Mesenchymal stem cell (in vitro differentiated cells and primary cell): ENCODE measurements around the gene GBA2.

ENCODE experiments used
- DNase-seq: peaks from one replicate; pipeline ENCODE4 v3.0.0-alpha.2; 2013
- H2AFZ ChIP-seq: one replicate; pipeline ENCODE4 v1.6.1; 2013; ENCODE audit warnings: low read depth, mild to moderate bottlenecking, control low read depth, inconsistent platforms, low read length, moderate library complexity
- H2AK5ac ChIP-seq: 2 replicates; pipeline ENCODE4 v1.6.1; 2013; ENCODE audit warnings: low read length, moderate library complexity, mild to moderate bottlenecking, inconsistent platforms; ENCODE audit not compliant: severe bottlenecking
- H2BK120ac ChIP-seq: one replicate; pipeline ENCODE4 v1.6.1; 2013; ENCODE audit warnings: low read depth, mild to moderate bottlenecking, inconsistent platforms, low read length, moderate library complexity
- H2BK12ac ChIP-seq, 2 experiments: one replicate each; pipeline ENCODE4 v1.6.1; 2013; ENCODE audit warnings: inconsistent platforms in 2 of 2, low read length in 2 of 2, mild to moderate bottlenecking in 2 of 2, moderate library complexity in 2 of 2, control low read depth in 1 of 2
- H2BK15ac ChIP-seq: one replicate; pipeline ENCODE4 v1.6.1; 2013; ENCODE audit warnings: mild to moderate bottlenecking, low read depth, inconsistent platforms; ENCODE audit not compliant: poor library complexity, severe bottlenecking
- H2BK5ac ChIP-seq: 2 replicates; pipeline ENCODE4 v1.6.1; 2013; ENCODE audit warnings: low read depth, mild to moderate bottlenecking, low read length, control low read depth, inconsistent platforms; ENCODE audit not compliant: poor library complexity, severe bottlenecking
- H3K14ac ChIP-seq, 2 experiments: one replicate each; pipeline ENCODE4 v1.6.1; 2013; ENCODE audit warnings: inconsistent platforms in 2 of 2, low read length in 2 of 2, control low read depth in 1 of 2, mild to moderate bottlenecking in 1 of 2, moderate library complexity in 1 of 2
- H3K18ac ChIP-seq, 2 experiments: one replicate each; pipeline ENCODE4 v1.6.1; 2013; ENCODE audit warnings: inconsistent platforms in 2 of 2, low read length in 2 of 2, control low read depth in 1 of 2, low read depth in 1 of 2, mild to moderate bottlenecking in 1 of 2
- H3K23ac ChIP-seq, 2 experiments: one replicate each; pipeline ENCODE4 v1.6.1; 2013; ENCODE audit warnings: inconsistent platforms in 2 of 2, low read length in 2 of 2, mild to moderate bottlenecking in 2 of 2, moderate library complexity in 2 of 2, control low read depth in 1 of 2
- H3K27ac ChIP-seq: 2 replicates; pipeline ENCODE4 v1.5.1; 2013; ENCODE audit warnings: mild to moderate bottlenecking, moderate library complexity, low read length, control low read depth, inconsistent platforms; ENCODE audit not compliant: poor library complexity, severe bottlenecking
- H3K27me3 ChIP-seq, 2 experiments: 2 replicates each; pipeline versions ENCODE4 v1.6.1 to v1.7.0; 2013; ENCODE audit warnings: low read length in 2 of 2, mild to moderate bottlenecking in 2 of 2, moderate library complexity in 2 of 2, control low read depth in 1 of 2, inconsistent platforms in 1 of 2; ENCODE audit not compliant: control insufficient read depth in 1 of 2, insufficient read depth in 1 of 2
- H3K36me3 ChIP-seq, 2 experiments: 2 replicates each; pipeline versions ENCODE4 v1.6.1 to v1.7.0; 2013; ENCODE audit warnings: low read length in 2 of 2, control low read depth in 1 of 2, inconsistent platforms in 1 of 2, low read depth in 1 of 2, mild to moderate bottlenecking in 1 of 2; ENCODE audit not compliant: insufficient read depth in 2 of 2, control insufficient read depth in 1 of 2
- H3K4ac ChIP-seq, 2 experiments: one replicate each; pipeline ENCODE4 v1.6.1; 2013; ENCODE audit warnings: inconsistent platforms in 2 of 2, low read length in 2 of 2, mild to moderate bottlenecking in 2 of 2, moderate library complexity in 2 of 2, control low read depth in 1 of 2, low read depth in 1 of 2
- H3K4me1 ChIP-seq: 2 replicates; pipeline ENCODE4 v1.6.1; 2013; ENCODE audit warnings: low read depth, low read length, control low read depth; ENCODE audit not compliant: control insufficient read depth, insufficient read depth
- H3K4me2 ChIP-seq: 2 replicates; pipeline ENCODE4 v1.6.1; 2013; ENCODE audit warnings: low read length, mild to moderate bottlenecking, inconsistent platforms; ENCODE audit not compliant: poor library complexity, severe bottlenecking
- H3K4me3 ChIP-seq, 2 experiments: 2 replicates each; pipeline versions ENCODE4 v1.5.1 to v1.7.0; 2013; ENCODE audit warnings: low read length in 2 of 2, mild to moderate bottlenecking in 2 of 2, control low read depth in 1 of 2, low read depth in 1 of 2; ENCODE audit not compliant: insufficient read depth in 1 of 2
- H3K79me1 ChIP-seq: replicated peaks from 2 replicates; pipeline ENCODE4 v1.6.1; 2013; ENCODE audit warnings: mild to moderate bottlenecking, control low read depth, low read length, inconsistent platforms; ENCODE audit not compliant: poor library complexity, severe bottlenecking
- H3K9ac ChIP-seq: 2 replicates; pipeline ENCODE4 v1.7.0; 2013; ENCODE audit warnings: mild to moderate bottlenecking, low read length, moderate library complexity
- H3K9me3 ChIP-seq: 2 replicates; pipeline ENCODE4 v1.7.0; 2013; ENCODE audit warnings: mild to moderate bottlenecking, low read length; ENCODE audit not compliant: control insufficient read depth
- H4K8ac ChIP-seq: one replicate; pipeline ENCODE4 v1.6.1; 2013; ENCODE audit warnings: inconsistent platforms, mild to moderate bottlenecking, low read length, moderate library complexity
- H4K91ac ChIP-seq: one replicate; pipeline ENCODE4 v1.6.1; 2013; ENCODE audit warnings: mild to moderate bottlenecking, low read length, inconsistent platforms
- WGBS: methylation state at CpG from one replicate; pipeline ENCODE4 v1.1.7; 2013; ENCODE audit warnings: mixed read lengths; 5-methylcytosine and 5-hydroxymethylcytosine counted together

GBA2 gene

GRCh38 chr9:35706951-35707350 is 42.1 kb downstream of the GBA2 start:
- no peak overlapping the region for H3K14ac ChIP-seq
- DNase-seq, result no peak
- no peak overlapping the region for H2BK5ac ChIP-seq
- no peak overlapping the region for H2BK12ac ChIP-seq
- no peak overlapping the region for H3K27ac ChIP-seq
- H3K4ac ChIP-seq, result no peak overlapping the region
- H3K27me3 ChIP-seq, result no peaks in the 10 kb centered on the region
- H3K4me3 ChIP-seq, result no peak overlapping the region
- H3K18ac ChIP-seq, result no peak overlapping the region
- H3K9ac ChIP-seq, result no peak overlapping the region
- 96% methylated on average over 10 of the region's 10 CpGs for WGBS
- H2BK120ac ChIP-seq, result no peak overlapping the region
- peaks cover 54% of the 10 kb centered on the region for H3K79me1 ChIP-seq
- no peak overlapping the region for H3K4me2 ChIP-seq
- H3K23ac ChIP-seq, result no peak overlapping the region
- H2AFZ ChIP-seq, result no peak overlapping the region
- H2AK5ac ChIP-seq, result no peak overlapping the region
- H3K4me1 ChIP-seq, result no peaks in the 10 kb centered on the region
- H3K9me3 ChIP-seq, result no peaks in the 10 kb centered on the region
- no peak overlapping the region for H2BK15ac ChIP-seq
- no peak overlapping the region for H4K91ac ChIP-seq
- peaks cover 81 to 94% of the 10 kb centered on the region in 2 experiments for H3K36me3 ChIP-seq
- H4K8ac ChIP-seq, result no peak overlapping the region

- H3K4ac ChIP-seq, result no peak overlapping the region
- no peak overlapping the region for H2BK5ac ChIP-seq
- no peak overlapping the region for H3K9ac ChIP-seq
- no peak overlapping the region for H2BK12ac ChIP-seq
- H3K36me3 ChIP-seq, result peaks cover 76 to 94% of the 10 kb centered on the region in 2 experiments
- peak overlapping the region; percentile 16 for H4K91ac ChIP-seq
- H3K4me3 ChIP-seq, result no peak overlapping the region
- no peak overlapping the region for H2AFZ ChIP-seq
- WGBS, result 99% methylated on average over 5 of the region's 7 CpGs
- H3K14ac ChIP-seq, result no peak overlapping the region
- peaks cover 45% of the 10 kb centered on the region for H3K79me1 ChIP-seq
- H3K4me2 ChIP-seq, result no peak overlapping the region
- no peak overlapping the region for H3K27ac ChIP-seq
- H3K27me3 ChIP-seq, result no peaks in the 10 kb centered on the region
- H4K8ac ChIP-seq, result no peak overlapping the region
- DNase-seq, result no peak
- no peak overlapping the region for H2BK15ac ChIP-seq
- no peaks in the 10 kb centered on the region for H3K9me3 ChIP-seq
- no peak overlapping the region for H3K23ac ChIP-seq
- no peak overlapping the region for H3K18ac ChIP-seq
- H3K4me1 ChIP-seq, result no peaks in the 10 kb centered on the region
- H2AK5ac ChIP-seq, result no peak overlapping the region
- no peak overlapping the region for H2BK120ac ChIP-seq
Observed at GRCh38 chr9:35705836-35706430, 43.1 kb downstream of the GBA2 start.

GRCh38 chr9:35705372-35705771 is 43.7 kb downstream of the GBA2 start:
- H4K8ac ChIP-seq, result no peak overlapping the region
- no peak for DNase-seq
- no peak overlapping the region for H3K18ac ChIP-seq
- H3K23ac ChIP-seq, result no peak overlapping the region
- WGBS, result 96% methylated on average over 8 of the region's 8 CpGs
- no peak overlapping the region for H2AK5ac ChIP-seq
- H3K14ac ChIP-seq, result no peak overlapping the region
- no peak overlapping the region for H2BK15ac ChIP-seq
- peaks cover 40% of the 10 kb centered on the region for H3K79me1 ChIP-seq
- no peak overlapping the region for H2BK120ac ChIP-seq
- no peaks in the 10 kb centered on the region for H3K9me3 ChIP-seq
- no peak overlapping the region for H2BK5ac ChIP-seq
- no peak overlapping the region for H2BK12ac ChIP-seq
- no peak overlapping the region for H4K91ac ChIP-seq
- no peak overlapping the region for H2AFZ ChIP-seq
- no peak overlapping the region for H3K27ac ChIP-seq
- H3K4me3 ChIP-seq, result no peak overlapping the region
- no peaks in the 10 kb centered on the region for H3K27me3 ChIP-seq
- H3K4me1 ChIP-seq, result no peaks in the 10 kb centered on the region
- no peak overlapping the region for H3K4me2 ChIP-seq
- H3K4ac ChIP-seq, result no peak overlapping the region
- H3K9ac ChIP-seq, result no peak overlapping the region
- peaks cover 72 to 94% of the 10 kb centered on the region in 2 experiments for H3K36me3 ChIP-seq

- H3K4me3 ChIP-seq, result no peak overlapping the region
- H3K4me2 ChIP-seq, result no peak overlapping the region
- H3K18ac ChIP-seq, result no peak overlapping the region
- no peak overlapping the region for H2AK5ac ChIP-seq
- no peak for DNase-seq
- peaks cover 82 to 98% of the 10 kb centered on the region in 2 experiments for H3K36me3 ChIP-seq
- no peak overlapping the region for H3K23ac ChIP-seq
- H3K4me1 ChIP-seq, result no peaks in the 10 kb centered on the region
- H3K9me3 ChIP-seq, result no peaks in the 10 kb centered on the region
- H3K79me1 ChIP-seq, result peaks cover 39% of the 10 kb centered on the region
- H4K91ac ChIP-seq, result no peak overlapping the region
- WGBS, result over 99% methylated on average over 26 of the region's 26 CpGs
- no peak overlapping the region for H3K27ac ChIP-seq
- H3K27me3 ChIP-seq, result no peaks in the 10 kb centered on the region
- H2AFZ ChIP-seq, result no peak overlapping the region
- H2BK15ac ChIP-seq, result no peak overlapping the region
- no peak overlapping the region for H4K8ac ChIP-seq
- no peak overlapping the region for H2BK5ac ChIP-seq
- no peak overlapping the region for H2BK12ac ChIP-seq
- H3K4ac ChIP-seq, result no peak overlapping the region
- no peak overlapping the region for H2BK120ac ChIP-seq
- no peak overlapping the region for H3K9ac ChIP-seq
- no peak overlapping the region for H3K14ac ChIP-seq
Observed at GRCh38 chr9:35703906-35704672, 44.9 kb downstream of the GBA2 start.
